Breast epithelium (tissue), 3 donors: ENCODE data around the gene CD28.

Source experiments
- POLR2AphosphoS5 ChIP-seq, 3 donors: sonication (generic); formaldehyde crosslinking; IDR thresholded peaks; one replicate each; pipeline ENCODE4 v1.6.1; 2017; ENCODE audit warnings: antibody characterized with exemption in 3 of 3
- TF ChIP-seq, protein P1 (sequence below), 3 donors: fragments of 450-650 bp; IDR thresholded peaks; one replicate each; pipeline ENCODE4 v1.5.1; 2016 to 2017; ENCODE audit warnings: antibody characterized with exemption in 3 of 3, mild to moderate bottlenecking in 3 of 3, moderate library complexity in 3 of 3

DNA sequence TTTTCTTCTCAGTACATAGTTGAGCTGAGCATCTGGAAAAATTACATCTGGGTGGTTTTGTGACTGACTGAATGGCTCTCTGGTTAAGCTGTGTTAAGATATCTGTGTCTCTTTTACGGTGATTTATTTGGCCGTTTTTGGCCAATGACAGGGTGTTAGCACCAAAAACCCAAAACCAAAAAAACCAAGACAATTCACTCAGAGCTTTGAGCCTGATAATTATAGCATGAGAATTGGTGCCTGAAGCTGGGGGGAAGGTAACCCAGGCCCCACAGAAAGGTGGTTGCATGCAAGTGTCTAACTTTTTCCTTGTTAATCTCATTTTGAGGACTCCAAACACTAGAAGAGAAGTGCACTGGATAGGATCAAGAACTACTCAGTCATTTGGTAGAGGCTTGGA, 4.5 kb downstream of the CD28 start:
- TF ChIP-seq, protein P1, sequence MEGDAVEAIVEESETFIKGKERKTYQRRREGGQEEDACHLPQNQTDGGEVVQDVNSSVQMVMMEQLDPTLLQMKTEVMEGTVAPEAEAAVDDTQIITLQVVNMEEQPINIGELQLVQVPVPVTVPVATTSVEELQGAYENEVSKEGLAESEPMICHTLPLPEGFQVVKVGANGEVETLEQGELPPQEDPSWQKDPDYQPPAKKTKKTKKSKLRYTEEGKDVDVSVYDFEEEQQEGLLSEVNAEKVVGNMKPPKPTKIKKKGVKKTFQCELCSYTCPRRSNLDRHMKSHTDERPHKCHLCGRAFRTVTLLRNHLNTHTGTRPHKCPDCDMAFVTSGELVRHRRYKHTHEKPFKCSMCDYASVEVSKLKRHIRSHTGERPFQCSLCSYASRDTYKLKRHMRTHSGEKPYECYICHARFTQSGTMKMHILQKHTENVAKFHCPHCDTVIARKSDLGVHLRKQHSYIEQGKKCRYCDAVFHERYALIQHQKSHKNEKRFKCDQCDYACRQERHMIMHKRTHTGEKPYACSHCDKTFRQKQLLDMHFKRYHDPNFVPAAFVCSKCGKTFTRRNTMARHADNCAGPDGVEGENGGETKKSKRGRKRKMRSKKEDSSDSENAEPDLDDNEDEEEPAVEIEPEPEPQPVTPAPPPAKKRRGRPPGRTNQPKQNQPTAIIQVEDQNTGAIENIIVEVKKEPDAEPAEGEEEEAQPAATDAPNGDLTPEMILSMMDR (IDR thresholded peaks at IDR 0.05) = no peak
- TF ChIP-seq POLR2AphosphoS5 (IDR thresholded peaks at IDR 0.05) = no peak
